22Rv1 (cell line): Measurements from ENCODE around the gene BBX.

Experiments
- H3K27ac ChIP-seq: fragments of 450-650 bp; 2 replicates; pipeline ENCODE4 v1.5.1; 2017
- ZFX ChIP-seq: fragments of 450-650 bp; IDR thresholded peaks from 2 replicates; pipeline ENCODE4 v1.6.1; 2017; ENCODE audit warnings: antibody characterized with exemption, borderline replicate concordance
- TF ChIP-seq, protein P1 (sequence below): fragments of 450-650 bp; IDR thresholded peaks from 2 replicates; pipeline ENCODE4 v1.5.1; 2017; ENCODE audit warnings: mild to moderate bottlenecking

The BBX gene

GRCh38 chr3:107716734-107717133 is 194.0 kb downstream of the BBX start:
- TF ChIP-seq, protein P1, sequence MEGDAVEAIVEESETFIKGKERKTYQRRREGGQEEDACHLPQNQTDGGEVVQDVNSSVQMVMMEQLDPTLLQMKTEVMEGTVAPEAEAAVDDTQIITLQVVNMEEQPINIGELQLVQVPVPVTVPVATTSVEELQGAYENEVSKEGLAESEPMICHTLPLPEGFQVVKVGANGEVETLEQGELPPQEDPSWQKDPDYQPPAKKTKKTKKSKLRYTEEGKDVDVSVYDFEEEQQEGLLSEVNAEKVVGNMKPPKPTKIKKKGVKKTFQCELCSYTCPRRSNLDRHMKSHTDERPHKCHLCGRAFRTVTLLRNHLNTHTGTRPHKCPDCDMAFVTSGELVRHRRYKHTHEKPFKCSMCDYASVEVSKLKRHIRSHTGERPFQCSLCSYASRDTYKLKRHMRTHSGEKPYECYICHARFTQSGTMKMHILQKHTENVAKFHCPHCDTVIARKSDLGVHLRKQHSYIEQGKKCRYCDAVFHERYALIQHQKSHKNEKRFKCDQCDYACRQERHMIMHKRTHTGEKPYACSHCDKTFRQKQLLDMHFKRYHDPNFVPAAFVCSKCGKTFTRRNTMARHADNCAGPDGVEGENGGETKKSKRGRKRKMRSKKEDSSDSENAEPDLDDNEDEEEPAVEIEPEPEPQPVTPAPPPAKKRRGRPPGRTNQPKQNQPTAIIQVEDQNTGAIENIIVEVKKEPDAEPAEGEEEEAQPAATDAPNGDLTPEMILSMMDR = no peak
- no peak for TF ChIP-seq ZFX
- no peak overlapping the region for H3K27ac ChIP-seq

DNA sequence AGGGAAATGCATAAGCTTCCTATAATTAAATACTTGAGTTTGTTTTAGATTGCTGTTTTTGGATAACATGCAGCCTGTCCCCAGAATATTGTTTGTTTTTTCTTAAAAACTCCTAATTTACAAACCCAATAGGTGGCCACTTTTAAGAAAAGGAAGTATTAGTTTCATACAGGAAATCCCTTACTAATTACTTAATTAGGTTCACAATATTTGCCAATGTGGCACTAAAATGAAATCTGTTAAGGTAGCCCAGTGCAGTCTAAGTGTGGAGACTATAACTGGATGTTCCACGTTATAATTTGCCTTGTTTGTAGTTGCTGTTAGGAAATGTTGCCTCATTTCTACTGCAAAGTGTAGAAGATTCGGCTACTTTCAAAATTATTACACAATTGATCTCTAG is 195.8 kb downstream of the BBX start:
- TF ChIP-seq ZFX = no peak
- TF ChIP-seq, protein P1 = no peak
- H3K27ac ChIP-seq = no peak overlapping the region

DNA sequence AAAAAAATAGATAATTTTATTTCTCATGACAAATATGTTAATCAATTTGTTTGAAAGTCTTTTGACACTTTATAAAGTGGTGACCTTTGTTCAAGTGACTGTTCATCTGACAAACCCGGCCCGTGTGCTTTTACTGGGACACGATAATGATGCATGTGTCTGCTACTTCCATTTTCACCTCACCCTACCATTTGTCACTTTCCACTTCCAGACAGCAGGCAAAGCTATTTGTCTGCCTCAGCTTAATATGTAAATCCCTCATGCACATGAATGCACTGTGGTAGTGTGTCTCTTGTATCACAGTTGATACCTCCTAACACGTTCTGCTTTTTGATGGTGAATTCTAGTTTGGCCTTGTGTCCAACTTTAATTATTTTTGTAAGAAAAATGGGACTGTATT is 204.3 kb downstream of the BBX start:
- TF ChIP-seq, protein P1 = no peak
- no peak for TF ChIP-seq ZFX
- H3K27ac ChIP-seq = no peak overlapping the region

DNA sequence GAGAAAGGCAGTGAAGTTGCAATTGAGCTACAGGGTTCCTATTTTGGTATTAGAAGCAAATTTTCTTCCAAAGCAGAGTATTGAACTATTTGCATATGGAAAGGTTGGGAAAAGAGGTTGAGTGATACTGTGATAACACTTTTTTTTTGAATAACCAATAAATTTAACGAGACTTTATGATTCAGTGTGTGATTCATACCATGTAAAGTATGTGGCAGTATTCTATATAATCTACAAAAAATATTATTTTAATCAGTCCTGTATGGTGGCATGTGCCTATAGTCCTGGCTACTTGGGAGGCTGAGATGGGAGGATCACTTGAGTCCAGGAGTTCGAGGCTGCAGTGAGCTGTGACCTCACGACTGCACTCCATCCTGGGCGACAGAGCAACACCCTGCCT is 206.9 kb downstream of the BBX start:
- TF ChIP-seq, protein P1 = no peak
- no peak for TF ChIP-seq ZFX
- no peak overlapping the region for H3K27ac ChIP-seq

- TF ChIP-seq, protein P1 = no peak
- no peak for TF ChIP-seq ZFX
- no peak overlapping the region for H3K27ac ChIP-seq
Observed at GRCh38 chr3:107734317-107734716, 211.6 kb downstream of the BBX start.

- TF ChIP-seq, protein P1 = no peak
- TF ChIP-seq ZFX = no peak
- H3K27ac ChIP-seq = no peak overlapping the region
Observed at GRCh38 chr3:107737914-107738313, 215.2 kb downstream of the BBX start.

- TF ChIP-seq, protein P1 = no peak
- no peak overlapping the region for H3K27ac ChIP-seq
Observed at GRCh38 chr3:107738486-107739183, 215.9 kb downstream of the BBX start.
